NCI-H2196 treated with DMSO at 0.1 percent for 48 hours (cell line): Measurements from ENCODE around the gene ADGRG3.
A peak's percentile ranks its signal among the peaks of the same experiment; 100 is the strongest.

ENCODE experiments used
- DNase-seq: peaks from one replicate; lab custom pipeline; 2025; ENCODE audit not compliant: unreplicated experiment; lab: John Stamatoyannopoulos, UW

ADGRG3 gene

GRCh38 chr16:57734925-57735754, 67.0 kb downstream of the ADGRG3 start:
- DNase-seq = peak; percentile 98

GRCh38 chr16:57735755-57736418, 67.8 kb downstream of the ADGRG3 start, which contains the start of gene KATNB1:
Gene KATNB1 (plus strand): TSS chr16:57735770. CDS start chr16:57737244, 1,474 bp downstream.
- DNase-seq = no peak

GRCh38 chr16:57736419-57737351, 68.6 kb downstream of the ADGRG3 start:
- peak; percentile 9 for DNase-seq

- DNase-seq = no peak
Measured at GRCh38 chr16:57738844-57739243, 70.7 kb downstream of the ADGRG3 start.
